GM23248 (cell line): ENCODE measurements around the gene GSN. TPM values are rescaled to one million over a fixed set of nuclear protein-coding genes. Genes with fewer than 3 reads are reported as not detected.

ENCODE experiments used
- DNase-seq: peaks from one replicate; pipeline ENCODE4 v3.0.0-alpha.2; 2015
- H2AFZ ChIP-seq: fragments of 200-600 bp; sonication (generic); 2 replicates; pipeline ENCODE4 v1.6.1; 2016; ENCODE audit warnings: antibody characterized with exemption
- H3F3A ChIP-seq: fragments of 200-600 bp; sonication (generic); 2 replicates; pipeline ENCODE4 v1.6.1; 2016; ENCODE audit warnings: mild to moderate bottlenecking, antibody characterized with exemption, mixed run types; ENCODE audit not compliant: insufficient read depth
- H3K27ac ChIP-seq: fragments of 200-600 bp; sonication (generic); 2 replicates; pipeline ENCODE4 v1.5.1; 2016; ENCODE audit warnings: mild to moderate bottlenecking
- H3K27me3 ChIP-seq: fragments of 200-600 bp; sonication (generic); replicated peaks from 2 replicates; pipeline ENCODE4 v1.6.1; 2016; ENCODE audit warnings: mild to moderate bottlenecking; ENCODE audit not compliant: insufficient read depth
- H3K36me3 ChIP-seq: fragments of 200-600 bp; sonication (generic); 2 replicates; pipeline ENCODE4 v1.6.1; 2016; ENCODE audit warnings: low read depth, mild to moderate bottlenecking
- H3K4me1 ChIP-seq: fragments of 200-600 bp; sonication (generic); 2 replicates; pipeline ENCODE4 v1.6.1; 2016; ENCODE audit warnings: mild to moderate bottlenecking; ENCODE audit not compliant: insufficient read depth
- H3K4me2 ChIP-seq: fragments of 200-600 bp; sonication (generic); one replicate; pipeline ENCODE4 v1.6.1; 2016; ENCODE audit warnings: mild to moderate bottlenecking; ENCODE audit not compliant: unreplicated experiment
- H3K4me3 ChIP-seq: fragments of 200-600 bp; sonication (generic); 2 replicates; pipeline ENCODE4 v1.5.1; 2016; ENCODE audit warnings: mild to moderate bottlenecking
- H3K79me2 ChIP-seq: fragments of 200-600 bp; sonication (generic); 2 replicates; pipeline ENCODE4 v1.6.1; 2016; ENCODE audit warnings: mild to moderate bottlenecking; ENCODE audit not compliant: insufficient read depth
- H3K9ac ChIP-seq: fragments of 200-600 bp; sonication (generic); 2 replicates; pipeline ENCODE4 v1.6.1; 2016; ENCODE audit warnings: mild to moderate bottlenecking
- H3K9me2 ChIP-seq: fragments of 200-600 bp; sonication (generic); 2 replicates; pipeline ENCODE4 v1.6.1; 2016; ENCODE audit warnings: mixed run types, mild to moderate bottlenecking, moderate library complexity; ENCODE audit not compliant: insufficient read depth
- H3K9me3 ChIP-seq: fragments of 200-600 bp; sonication (generic); one replicate; pipeline ENCODE4 v1.6.1; 2017; ENCODE audit warnings: low read depth
- H4K20me1 ChIP-seq: fragments of 200-600 bp; sonication (generic); 2 replicates; pipeline ENCODE4 v1.6.0; 2016; ENCODE audit not compliant: insufficient read depth
- EZH2 ChIP-seq: fragments of 200-600 bp; sonication (generic); IDR thresholded peaks from 2 replicates; pipeline ENCODE4 v1.6.1; 2018; ENCODE audit warnings: antibody characterized with exemption, mild to moderate bottlenecking; ENCODE audit not compliant: insufficient read depth, poor library complexity, severe bottlenecking
- EZH2phosphoT487 ChIP-seq: fragments of 200-600 bp; sonication (generic); IDR thresholded peaks from 2 replicates; pipeline ENCODE4 v1.6.1; 2018; ENCODE audit warnings: antibody characterized with exemption, moderate library complexity, mild to moderate bottlenecking, low read depth; ENCODE audit not compliant: insufficient read depth
- WGBS, 2 experiments: methylation state at CpG; one replicate each; pipeline ENCODE4 v1.1.6; 2015 to 2017; ENCODE audit warnings: low lambda C conversion rate in 2 of 2, low coverage in 1 of 2; ENCODE audit errors: missing lambda C conversion rate in 2 of 2; 5-methylcytosine and 5-hydroxymethylcytosine counted together
- in situ Hi-C: fragments of 300-500 bp; cut with MboI; formaldehyde crosslinking; loops from 2 replicates; pipeline ENCODE4 v1.15.0; 2020
- polyA plus RNA-seq: library from polyadenylated mRNA; unstranded; fragments of >200 nt; fragmentation: Nextera tagmentation; extraction: Ambion mirVana; gene quantifications from 2 replicates; pipeline ENCODE4 v1.2.1, GENCODE V29; 2016
- total RNA-seq: library from RNA; depleted of rRNA; stranded (reverse); fragments of >200 nt; shearing (Covaris generic); gene quantifications from 2 replicates; pipeline ENCODE4 v1.2.3, GENCODE V29; 2014

GSN gene
- total and polyA plus RNA-seq, 2 experiments from 2014 or later, result 258 to 387 TPM

GRCh38 chr9:121309171-121309570 is 41.2 kb downstream of the GSN start:
- in situ Hi-C loops, result loop anchor here (25.0 kb wide), 1 partner anchor 97 kb away; the partner anchor contains the start of gene RAB14

DNA sequence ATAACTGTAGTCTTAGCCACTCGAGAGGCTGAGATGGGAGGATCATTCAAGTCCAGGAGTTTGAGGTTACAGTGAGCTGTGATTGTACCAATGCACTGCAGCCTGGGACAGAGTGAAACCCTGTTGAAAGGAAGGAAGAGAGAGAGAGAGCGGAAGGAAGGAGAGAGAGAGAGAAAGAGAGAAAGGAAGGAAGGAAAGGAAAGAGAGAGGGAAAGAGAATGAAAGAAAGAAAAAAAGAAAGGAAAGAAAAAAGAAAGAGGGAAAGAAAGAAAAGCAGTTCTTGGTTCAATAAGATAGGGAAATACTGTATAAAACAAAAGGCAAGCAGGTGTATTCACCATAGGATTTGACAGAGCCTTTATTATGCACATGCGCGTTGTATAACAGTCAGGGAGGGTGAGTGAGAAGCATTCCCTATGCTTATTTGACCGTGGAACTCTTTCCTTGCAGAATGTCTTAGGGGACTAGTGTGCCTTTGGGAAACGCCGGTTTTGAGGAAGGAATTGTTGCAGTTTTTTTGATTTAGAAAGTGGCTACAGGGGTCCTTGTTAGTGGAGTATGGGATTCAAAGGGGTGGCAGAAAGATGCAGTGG is 42.0 kb downstream of the GSN start:
- H2AFZ ChIP-seq, result no peak overlapping the region
- peaks cover 7% of the 10 kb centered on the region; the same call in 1 of the 2 replicates for H3K4me1 ChIP-seq
- no peaks in the 10 kb centered on the region for H3K27me3 ChIP-seq
- no peaks in the 10 kb centered on the region for H4K20me1 ChIP-seq
- TF ChIP-seq EZH2, result no peak
- TF ChIP-seq EZH2phosphoT487, result no peak
- WGBS, 2 experiments, result 72 to 73% methylated on average over 7 of the region's 7 CpGs
- H3K4me2 ChIP-seq, result no peak overlapping the region
- H3K9me3 ChIP-seq, result no peaks in the 10 kb centered on the region
- no peaks in the 10 kb centered on the region for H3F3A ChIP-seq
- DNase-seq, result no peak
- H3K9me2 ChIP-seq, result no peaks in the 10 kb centered on the region
- H3K79me2 ChIP-seq, result no peaks in the 10 kb centered on the region
- in situ Hi-C loops, result loop anchor here (25.0 kb wide), 1 partner anchor 98 kb away; the partner anchor contains the start of gene RAB14
- no peak overlapping the region for H3K9ac ChIP-seq
- peaks cover 42% of the 10 kb centered on the region; the same call in 1 of the 2 replicates for H3K36me3 ChIP-seq
- H3K27ac ChIP-seq, result no peak overlapping the region
- H3K4me3 ChIP-seq, result no peak overlapping the region

More at GRCh38 chr9:121309171-121309570, 41.2 kb downstream of the GSN start:
- Histone ChIP-seq H3K27me3 (no peaks in the 10 kb centered on the region), H4K20me1 (no peaks in the 10 kb centered on the region), H3K4me1 (peaks cover 7% of the 10 kb centered on the region; the same call in 1 of the 2 replicates), H2AFZ (no peak overlapping the region), H3K36me3 (peaks cover 45% of the 10 kb centered on the region; the same call in 1 of the 2 replicates), H3K9me3 (no peaks in the 10 kb centered on the region), H3K9ac (no peak overlapping the region), H3K4me2 (no peak overlapping the region), H3F3A (no peaks in the 10 kb centered on the region), H3K9me2 (no peaks in the 10 kb centered on the region), H3K4me3 (no peak overlapping the region), H3K27ac (no peak overlapping the region), H3K79me2 (no peaks in the 10 kb centered on the region)
- 86% methylated on average over 6 of the region's 6 CpGs for WGBS, 2 experiments
- TF ChIP-seq EZH2 (no peak), EZH2phosphoT487 (no peak)
- DNase-seq, result no peak

DNA sequence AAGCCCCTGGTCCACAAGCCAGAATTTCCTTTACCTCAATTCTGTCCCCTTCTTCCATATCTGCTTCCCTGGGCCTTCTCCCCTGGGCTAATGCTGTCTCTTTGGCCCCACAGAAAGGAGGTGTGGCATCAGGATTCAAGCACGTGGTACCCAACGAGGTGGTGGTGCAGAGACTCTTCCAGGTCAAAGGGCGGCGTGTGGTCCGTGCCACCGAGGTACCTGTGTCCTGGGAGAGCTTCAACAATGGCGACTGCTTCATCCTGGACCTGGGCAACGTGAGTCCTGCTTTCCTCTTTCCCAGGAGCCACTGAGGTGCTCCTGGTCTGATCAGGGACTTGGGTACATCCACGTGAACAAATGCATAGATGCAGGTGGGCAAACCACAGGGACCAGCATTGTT is 42.6 kb downstream of the GSN start:
- WGBS, 2 experiments, result 73% methylated on average over 9 of the region's 9 CpGs
- Histone ChIP-seq H3K9me2 (no peaks in the 10 kb centered on the region), H3K27me3 (no peaks in the 10 kb centered on the region), H3F3A (no peaks in the 10 kb centered on the region), H3K36me3 (peaks cover 42% of the 10 kb centered on the region; the same call in 1 of the 2 replicates), H3K9ac (no peak overlapping the region), H3K4me1 (peaks cover 4% of the 10 kb centered on the region; the same call in 1 of the 2 replicates), H2AFZ (no peak overlapping the region), H3K4me2 (no peak overlapping the region), H3K79me2 (no peaks in the 10 kb centered on the region), H3K27ac (no peak overlapping the region), H3K4me3 (no peak overlapping the region), H3K9me3 (no peaks in the 10 kb centered on the region), H4K20me1 (no peaks in the 10 kb centered on the region)
- no peak for DNase-seq
- no peak for TF ChIP-seq EZH2phosphoT487
- TF ChIP-seq EZH2, result no peak
- in situ Hi-C loops, result loop anchor here (25.0 kb wide), 1 partner anchor 98 kb away; the partner anchor contains the start of gene RAB14

- no peak overlapping the region for H2AFZ ChIP-seq
Measured at GRCh38 chr9:121312169-121312568, 44.2 kb downstream of the GSN start.

More at GRCh38 chr9:121312169-121312568, 44.2 kb downstream of the GSN start:
- TF ChIP-seq EZH2, result no peak
- TF ChIP-seq EZH2phosphoT487, result no peak
- Histone ChIP-seq H3K4me3 (no peak overlapping the region), H3K27me3 (no peaks in the 10 kb centered on the region), H3K9ac (no peak overlapping the region), H3K9me3 (no peaks in the 10 kb centered on the region), H4K20me1 (no peaks in the 10 kb centered on the region), H3K79me2 (no peaks in the 10 kb centered on the region), H3F3A (peaks cover 5% of the 10 kb centered on the region; the same call in 1 of the 2 replicates), H3K4me1 (no peaks in the 10 kb centered on the region), H3K27ac (no peak overlapping the region), H3K9me2 (no peaks in the 10 kb centered on the region), H3K36me3 (peaks cover 35% of the 10 kb centered on the region), H3K4me2 (no peak overlapping the region)
- 81 to 90% methylated on average over 17 of the region's 17 CpGs for WGBS, 2 experiments
- DNase-seq, result no peak
- in situ Hi-C loops, result loop anchor here (25.0 kb wide), 1 partner anchor 100 kb away; the partner anchor contains the start of gene RAB14
